ENCODE data around the gene STAP2.
A peak's percentile ranks its signal among the peaks of the same experiment; 100 is the strongest.

Gene STAP2

DNA sequence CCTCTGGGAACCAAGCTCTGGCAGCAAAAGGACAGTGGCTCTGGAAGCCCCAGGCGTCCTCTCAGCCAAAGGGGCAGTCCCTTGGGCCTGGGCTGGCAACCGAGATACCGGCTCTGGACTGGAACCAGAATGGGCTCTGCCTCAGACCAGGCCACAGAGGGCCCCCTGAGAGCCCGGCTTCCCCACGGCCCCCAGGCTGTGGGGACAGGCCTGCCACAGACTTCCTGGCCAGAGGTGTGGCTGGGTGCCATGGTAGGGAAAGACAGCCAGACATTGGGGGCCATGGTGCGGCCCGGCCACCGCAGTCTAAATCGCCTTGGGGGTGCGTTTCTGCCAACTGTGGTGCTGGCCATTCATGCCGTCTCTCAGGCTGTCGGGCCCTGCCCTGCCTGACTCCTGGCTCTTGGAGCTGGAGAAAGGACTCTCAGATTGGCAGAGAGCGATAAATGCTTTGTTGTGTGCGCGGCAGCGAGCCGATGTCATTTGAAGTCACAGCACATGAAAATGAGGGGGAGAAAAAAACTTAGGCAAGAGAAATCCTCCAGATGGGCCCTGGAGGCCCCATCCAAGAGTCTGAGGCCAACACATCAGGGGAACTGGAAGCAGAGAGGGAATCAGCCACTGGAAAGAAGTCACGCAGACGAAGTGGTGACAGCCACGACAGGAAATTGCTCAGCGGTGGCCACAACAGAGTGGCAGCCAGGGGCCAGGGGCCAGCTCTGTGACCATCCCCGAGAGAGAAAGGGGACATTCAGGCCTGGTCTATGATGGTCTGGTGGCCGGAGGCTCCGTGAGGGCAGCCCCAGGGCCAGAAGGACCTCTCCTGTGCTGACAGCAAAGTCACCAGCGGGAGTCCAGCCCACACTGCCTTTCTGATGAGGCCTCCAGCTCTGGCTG, 35.2 kb upstream of the STAP2 start:
- H4K91ac ChIP-seq (ENCODE audit: low read depth, low read length, poor library complexity), result no peak overlapping the region
- no peaks in the 10 kb centered on the region for H3K27me3 ChIP-seq (ENCODE audit: control insufficient read depth in 3 of 3, insufficient read depth in 3 of 3, low read depth in 1 of 3, low read length in 3 of 3)
- H3K4me2 ChIP-seq (ENCODE audit: insufficient read depth, low read length, poor library complexity, severe bottlenecking), result peak overlapping the region; percentile 3
- peak overlapping the region; percentile 15 for H2AK5ac ChIP-seq (ENCODE audit: low read depth, low read length)
- H3K9ac ChIP-seq (ENCODE audit: low read depth, low read length, poor library complexity), result peak overlapping the region; percentile 15
- H3K79me1 ChIP-seq (ENCODE audit: low read depth, low read length), result peaks cover 27% of the 10 kb centered on the region
- no peak overlapping the region for H3K27ac ChIP-seq (replicated peaks; ENCODE audit: low read length)
- no peak overlapping the region for H2BK120ac ChIP-seq (ENCODE audit: low read depth, low read length)
- no peak overlapping the region for H4K8ac ChIP-seq (ENCODE audit: low read depth, low read length)
- H3K36me3 ChIP-seq (replicated peaks in 1 of 2; ENCODE audit: control insufficient read depth in 2 of 2, insufficient read depth in 2 of 2, low read length in 2 of 2), result peaks cover 2 to 4% of the 10 kb centered on the region in 2 donors
- H3K4me3 ChIP-seq (ENCODE audit: low read length in 2 of 2), result no peak overlapping the region
- H3K14ac ChIP-seq (ENCODE audit: low read length), result peak overlapping the region; percentile 49
- H3K9me3 ChIP-seq (replicated peaks in 1 of 2; ENCODE audit: control insufficient read depth in 2 of 2, insufficient read depth in 1 of 2, low read depth in 1 of 2, low read length in 2 of 2), result no peaks in the 10 kb centered on the region
- H2BK12ac ChIP-seq (ENCODE audit: low read length), result peak overlapping the region; percentile 91
- peak overlapping the region; percentile 67 for H2BK15ac ChIP-seq (ENCODE audit: low read length)
- H3K23ac ChIP-seq (ENCODE audit: low read depth, low read length, poor library complexity), result peak overlapping the region; percentile 56
- DNase-seq (ENCODE audit: low spot score), result no peak
- H3K18ac ChIP-seq (ENCODE audit: low read length), result no peak overlapping the region
- no CpG with 5 or more reads among the region's 25 CpGs for WGBS, 2 donors (ENCODE audit: extremely low coverage in 2 of 2, insufficient read length in 2 of 2, insufficient replicate concordance in 1 of 2)
- no peak overlapping the region for H2BK5ac ChIP-seq (ENCODE audit: low read length)
- no peak overlapping the region for H3K4ac ChIP-seq (ENCODE audit: low read length)
- H2AFZ ChIP-seq (ENCODE audit: low read length), result no peak overlapping the region
- peaks cover 31 to 33% of the 10 kb centered on the region in 2 donors for H3K4me1 ChIP-seq (ENCODE audit: control insufficient read depth in 2 of 2, insufficient read depth in 1 of 2, low read depth in 1 of 2, low read length in 2 of 2)

DNA sequence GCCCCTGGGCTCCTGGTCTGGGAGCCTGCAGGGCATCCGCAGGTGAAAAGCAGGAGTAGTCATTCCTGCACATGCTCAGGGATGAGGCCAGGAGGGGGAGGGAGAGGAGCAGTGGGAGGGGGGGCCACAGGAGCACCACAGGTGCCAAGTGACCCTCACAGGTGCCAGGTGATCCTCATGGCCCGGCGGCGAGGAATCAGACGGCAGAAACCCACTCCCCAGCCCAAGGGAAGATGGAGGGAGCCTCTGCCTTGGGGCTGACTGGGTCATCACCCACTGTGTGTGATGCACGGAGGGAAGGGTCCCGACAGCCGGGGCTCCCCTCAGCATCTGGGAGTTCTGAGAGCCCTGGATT, 34.4 kb upstream of the STAP2 start:
- Histone ChIP-seq H2BK12ac (ENCODE audit: low read length) (no peak overlapping the region), H2BK15ac (ENCODE audit: low read length) (no peak overlapping the region)

DNA sequence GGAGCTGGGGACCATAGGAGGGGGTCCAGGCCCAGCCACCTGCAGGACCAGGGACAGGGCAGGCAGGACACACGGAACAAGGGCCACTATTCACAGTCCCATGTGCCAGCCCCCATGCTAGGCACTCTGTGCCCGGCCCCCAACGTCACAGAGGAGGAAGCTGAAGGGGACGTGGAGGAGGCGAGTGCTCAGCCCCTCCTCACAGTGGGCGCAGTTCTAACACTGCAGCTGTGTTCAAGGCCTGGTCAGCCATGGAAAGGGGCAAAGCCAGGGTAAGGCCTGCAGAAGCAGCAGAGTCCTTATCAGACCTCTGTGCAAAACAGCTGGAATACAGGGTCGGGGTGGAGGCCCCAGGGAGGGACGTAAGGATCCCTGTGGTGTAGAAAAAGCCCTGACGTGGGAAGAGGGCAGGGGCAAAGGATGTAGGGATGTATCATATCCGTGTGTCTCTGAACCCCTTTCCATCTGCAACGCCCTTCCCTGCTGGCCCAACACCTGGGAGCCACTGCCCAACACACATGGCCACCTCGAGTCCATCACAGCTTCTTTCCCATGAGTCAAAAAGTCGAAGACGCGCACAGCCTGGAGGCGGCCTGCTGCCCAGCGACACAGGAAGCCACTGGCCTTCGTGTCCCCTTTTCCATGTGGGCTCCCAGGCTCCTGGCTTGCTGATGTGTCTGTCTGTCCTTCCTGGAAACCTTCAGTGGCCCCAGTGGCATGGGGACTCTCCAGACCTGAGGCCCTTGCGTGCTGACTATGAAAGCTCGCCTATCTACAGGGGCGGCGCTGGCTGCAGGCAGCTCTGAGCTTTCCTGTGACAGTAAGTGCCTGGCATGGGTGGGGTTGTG, 33.8 kb upstream of the STAP2 start:
- no peak overlapping the region for H3K9ac ChIP-seq (ENCODE audit: low read depth, low read length, poor library complexity)
- peaks cover 38% of the 10 kb centered on the region for H3K79me1 ChIP-seq (ENCODE audit: low read depth, low read length)
- no peak overlapping the region for H2AK5ac ChIP-seq (ENCODE audit: low read depth, low read length)
- H4K8ac ChIP-seq (ENCODE audit: low read depth, low read length), result no peak overlapping the region
- H3K18ac ChIP-seq (ENCODE audit: low read length), result peak overlapping the region; percentile 58
- no peak for DNase-seq (ENCODE audit: low spot score)
- no peak overlapping the region for H2BK120ac ChIP-seq (ENCODE audit: low read depth, low read length)
- H3K27me3 ChIP-seq (ENCODE audit: control insufficient read depth in 3 of 3, insufficient read depth in 3 of 3, low read depth in 1 of 3, low read length in 3 of 3), result no peaks in the 10 kb centered on the region
- no CpG with 5 or more reads among the region's 22 CpGs for WGBS, 2 donors (ENCODE audit: extremely low coverage in 2 of 2, insufficient read length in 2 of 2, insufficient replicate concordance in 1 of 2)
- no peak overlapping the region for H3K4ac ChIP-seq (ENCODE audit: low read length)
- no peak overlapping the region for H3K27ac ChIP-seq (replicated peaks; ENCODE audit: low read length)
- H3K4me3 ChIP-seq (ENCODE audit: low read length in 2 of 2), result no peak overlapping the region
- H3K9me3 ChIP-seq (replicated peaks in 1 of 2; ENCODE audit: control insufficient read depth in 2 of 2, insufficient read depth in 1 of 2, low read depth in 1 of 2, low read length in 2 of 2), result no peaks in the 10 kb centered on the region
- H2AFZ ChIP-seq (ENCODE audit: low read length), result no peak overlapping the region
- no peak overlapping the region for H3K14ac ChIP-seq (ENCODE audit: low read length)
- peak overlapping the region; percentile 3 for H3K23ac ChIP-seq (ENCODE audit: low read depth, low read length, poor library complexity)
- no peak overlapping the region for H2BK15ac ChIP-seq (ENCODE audit: low read length)
- H3K36me3 ChIP-seq (replicated peaks in 1 of 2; ENCODE audit: control insufficient read depth in 2 of 2, insufficient read depth in 2 of 2, low read length in 2 of 2), result peaks cover 7% of the 10 kb centered on the region in 2 donors
- peak overlapping the region; percentile 42 for H2BK5ac ChIP-seq (ENCODE audit: low read length)
- H2BK12ac ChIP-seq (ENCODE audit: low read length), result no peak overlapping the region
- H4K91ac ChIP-seq (ENCODE audit: low read depth, low read length, poor library complexity), result no peak overlapping the region
- H3K4me1 ChIP-seq (ENCODE audit: control insufficient read depth in 2 of 2, insufficient read depth in 1 of 2, low read depth in 1 of 2, low read length in 2 of 2), result peaks cover 31 to 35% of the 10 kb centered on the region in 2 donors
- H3K4me2 ChIP-seq (ENCODE audit: insufficient read depth, low read length, poor library complexity, severe bottlenecking), result no peak overlapping the region

More for the DNA sequence above, 34.4 kb upstream of the STAP2 start:
- Histone ChIP-seq H3K4me1 (ENCODE audit: control insufficient read depth in 2 of 2, insufficient read depth in 1 of 2, low read depth in 1 of 2, low read length in 2 of 2) (peaks cover 31 to 35% of the 10 kb centered on the region in 2 donors), H2BK120ac (ENCODE audit: low read depth, low read length) (no peak overlapping the region), H3K18ac (ENCODE audit: low read length) (no peak overlapping the region), H4K91ac (ENCODE audit: low read depth, low read length, poor library complexity) (no peak overlapping the region), H3K9me3 (replicated peaks in 1 of 2; ENCODE audit: control insufficient read depth in 2 of 2, insufficient read depth in 1 of 2, low read depth in 1 of 2, low read length in 2 of 2) (no peaks in the 10 kb centered on the region), H3K9ac (ENCODE audit: low read depth, low read length, poor library complexity) (no peak overlapping the region), H3K79me1 (ENCODE audit: low read depth, low read length) (peaks cover 32% of the 10 kb centered on the region), H3K14ac (ENCODE audit: low read length) (no peak overlapping the region), H2AK5ac (ENCODE audit: low read depth, low read length) (no peak overlapping the region), H3K4me3 (ENCODE audit: low read length in 2 of 2) (no peak overlapping the region), H3K23ac (ENCODE audit: low read depth, low read length, poor library complexity) (peak overlapping the region; percentile 3), H3K27me3 (ENCODE audit: control insufficient read depth in 3 of 3, insufficient read depth in 3 of 3, low read depth in 1 of 3, low read length in 3 of 3) (no peaks in the 10 kb centered on the region), H3K4ac (ENCODE audit: low read length) (no peak overlapping the region), H4K8ac (ENCODE audit: low read depth, low read length) (no peak overlapping the region), H3K4me2 (ENCODE audit: insufficient read depth, low read length, poor library complexity, severe bottlenecking) (no peak overlapping the region), H2BK5ac (ENCODE audit: low read length) (no peak overlapping the region), H2AFZ (ENCODE audit: low read length) (no peak overlapping the region), H3K36me3 (replicated peaks in 1 of 2; ENCODE audit: control insufficient read depth in 2 of 2, insufficient read depth in 2 of 2, low read length in 2 of 2) (peaks cover 2% of the 10 kb centered on the region in 2 donors), H3K27ac (replicated peaks; ENCODE audit: low read length) (no peak overlapping the region)
- WGBS, 2 donors (ENCODE audit: extremely low coverage in 2 of 2, insufficient read length in 2 of 2, insufficient replicate concordance in 1 of 2), result no CpG with 5 or more reads among the region's 8 CpGs
- DNase-seq (ENCODE audit: low spot score), result no peak

All from neuronal stem cell (in vitro differentiated cells).